HG03442 (cell line): ENCODE data around the gene LANCL1.

Experiments used
- ATAC-seq: cut with Tn5 transposase; IDR thresholded peaks from one replicate; pipeline ENCODE4 v1.9.1; 2021; ENCODE audit warnings: mild to moderate bottlenecking, moderate library complexity; ENCODE audit not compliant: unreplicated experiment

The LANCL1 gene

GRCh38 chr2:210399440-210400041 is 77.0 kb downstream of the LANCL1 start:
- ATAC-seq = no peak

GRCh38 chr2:210392469-210392881 is 84.1 kb downstream of the LANCL1 start:
- no peak for ATAC-seq

DNA sequence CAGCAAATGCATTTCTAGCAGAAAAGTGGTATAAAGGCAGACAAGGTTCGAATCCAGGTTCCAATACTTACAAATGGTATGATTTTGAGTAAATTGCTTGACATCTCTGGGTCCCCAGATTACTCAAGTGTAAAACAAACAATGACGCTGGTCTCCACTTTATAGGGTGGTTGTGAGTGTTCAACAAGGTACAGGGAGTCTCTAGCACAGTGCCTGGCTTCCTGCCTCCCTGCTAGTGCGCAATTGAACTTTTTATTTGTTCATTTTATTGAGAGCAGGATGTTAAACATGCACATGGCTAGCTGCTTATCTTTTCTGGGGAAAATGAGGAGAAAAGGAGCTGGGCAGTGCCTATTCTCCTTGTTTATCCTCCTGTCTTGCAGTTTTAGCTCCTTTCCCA is 86.7 kb downstream of the LANCL1 start:
- no peak for ATAC-seq

GRCh38 chr2:210388148-210388547 is 88.4 kb downstream of the LANCL1 start:
- no peak for ATAC-seq

DNA sequence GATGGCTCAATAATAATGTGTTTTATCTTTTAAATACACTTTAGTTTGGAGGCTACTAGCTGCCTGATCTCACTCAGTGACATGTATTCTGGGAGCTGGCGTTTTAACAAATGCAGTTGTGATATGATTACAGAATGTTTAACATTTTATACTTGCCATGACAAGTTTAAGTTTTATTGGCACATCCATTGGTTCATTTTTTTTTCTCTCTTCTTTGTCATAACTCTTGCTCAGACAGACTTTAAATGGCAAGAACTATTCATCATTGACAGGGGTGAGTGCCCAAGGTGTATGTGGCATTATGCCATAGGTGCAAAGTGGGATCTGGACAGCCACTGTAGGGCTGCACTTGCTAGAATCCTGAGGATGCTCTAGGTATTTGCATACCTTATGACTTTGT is 89.5 kb downstream of the LANCL1 start:
- no peak for ATAC-seq
